Esophagus muscularis mucosa (tissue), 4 donors: ENCODE results near the gene JMJD1C. TPM values are rescaled to one million over a fixed set of nuclear protein-coding genes. Genes with fewer than 3 reads are reported as not detected.

Experiments
- DNase-seq: peaks from one replicate; pipeline ENCODE4 v3.0.0-alpha.2; 2017; ENCODE audit errors: extremely low spot score
- H3K27ac ChIP-seq, 4 donors: fragments of 200-600 bp; sonication (generic); replicated peaks in 1 of 4; 1 replicate in 3 of 4; 2 replicates in 1 of 4; pipeline ENCODE4 v1.5.1; 2016 to 2019; ENCODE audit warnings: mild to moderate bottlenecking in 1 of 4
- H3K27me3 ChIP-seq, 4 donors: fragments of 200-600 bp; sonication (generic); one replicate each; pipeline versions ENCODE4 v1.5.1 to v1.6.0; 2016 to 2019
- H3K36me3 ChIP-seq, 4 donors: fragments of 200-600 bp; sonication (generic); one replicate each; pipeline ENCODE4 v1.5.1; 2016 to 2019
- H3K4me1 ChIP-seq, 4 donors: fragments of 200-600 bp; sonication (generic); one replicate each; pipeline ENCODE4 v1.5.1; 2016 to 2019
- H3K4me3 ChIP-seq, 4 donors: fragments of 200-600 bp; sonication (generic); 1 replicate in 2 of 4; 2 replicates in 2 of 4; pipeline ENCODE4 v1.5.1; 2016 to 2019; ENCODE audit warnings: mild to moderate bottlenecking in 4 of 4, moderate library complexity in 1 of 4
- H3K9me3 ChIP-seq, 4 donors: fragments of 200-600 bp; sonication (generic); 1 replicate in 3 of 4; 2 replicates in 1 of 4; pipeline ENCODE4 v1.5.1; 2016 to 2019
- EP300 ChIP-seq: sonication (generic); formaldehyde crosslinking; IDR thresholded peaks from one replicate; pipeline ENCODE4 v1.6.1; 2017; ENCODE audit warnings: antibody characterized with exemption
- POLR2A ChIP-seq: fragments of 450-650 bp; IDR thresholded peaks from one replicate; pipeline ENCODE4 v1.6.1; 2017; ENCODE audit warnings: antibody characterized with exemption, moderate library complexity, mild to moderate bottlenecking, low read depth
- POLR2AphosphoS5 ChIP-seq, 2 donors: sonication (generic); formaldehyde crosslinking; IDR thresholded peaks; one replicate each; pipeline ENCODE4 v1.6.1; 2017; ENCODE audit warnings: antibody characterized with exemption in 2 of 2
- WGBS: methylation state at CpG from one replicate; pipeline ENCODE4 v1.1.5; 2018; 5-methylcytosine and 5-hydroxymethylcytosine counted together
- intact Hi-C: fragments of 100-400 bp; cut with DNase I; formaldehyde crosslinking; loops from one replicate; pipeline ENCODE4 v1.15.1; 2023
- small RNA-seq, 3 donors: library from RNA; depleted of rRNA; stranded (forward); fragments of <200 nt; gene quantifications; one replicate each; pipeline ENCODE3, GENCODE V24; 2016
- total RNA-seq, 4 donors: library from RNA; depleted of rRNA; stranded (reverse); fragments of >200 nt; gene quantifications; one replicate each; pipeline versions ENCODE4 v1.1.0 to v1.2.1, GENCODE V29; 2016
- TF ChIP-seq, protein P1 (sequence below), 3 experiments: fragments of 200-600 bp in 2 of 3; fragments of 450-650 bp in 1 of 3; sonication (generic) in 2 of 3; IDR thresholded peaks; one replicate each; pipeline ENCODE4 v1.5.1; 2017 to 2019; ENCODE audit warnings: antibody characterized with exemption in 3 of 3, mild to moderate bottlenecking in 2 of 3, moderate library complexity in 1 of 3

The JMJD1C gene
- total RNA-seq, 4 donors from 2014 or later, result 60.3 to 89.7 (median 79.8) TPM

DNA sequence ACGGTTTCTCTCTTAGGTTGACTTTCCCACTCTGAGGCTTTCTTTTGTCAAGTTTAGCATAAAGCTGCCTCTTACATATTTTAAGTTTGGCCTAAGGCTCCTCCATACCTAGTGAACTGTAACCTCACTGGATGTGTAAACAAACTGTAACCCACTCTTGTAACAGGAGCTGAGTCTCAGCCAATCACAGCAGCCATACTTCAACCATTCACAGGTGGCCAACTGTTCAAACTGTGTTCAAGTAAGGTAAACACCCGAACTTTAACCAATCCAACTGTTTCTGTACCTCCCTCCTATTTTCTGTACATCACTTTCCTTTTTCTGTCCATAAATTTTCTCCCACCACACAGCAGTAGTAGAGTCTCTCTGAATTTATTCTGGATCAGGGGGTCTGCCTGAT lies 340.3 kb downstream of the JMJD1C start:
- no peaks in the 10 kb centered on the region for H3K4me1 ChIP-seq
- no peak for DNase-seq
- intact Hi-C loops, result no loop called here
- no peaks in the 10 kb centered on the region for H3K27me3 ChIP-seq
- H3K9me3 ChIP-seq, result no peaks in the 10 kb centered on the region
- no peak for TF ChIP-seq POLR2A
- no peak overlapping the region for H3K4me3 ChIP-seq
- no peaks in the 10 kb centered on the region for H3K36me3 ChIP-seq
- WGBS, result 85% methylated on average over 2 of the region's 2 CpGs
- H3K27ac ChIP-seq, result no peak overlapping the region

DNA sequence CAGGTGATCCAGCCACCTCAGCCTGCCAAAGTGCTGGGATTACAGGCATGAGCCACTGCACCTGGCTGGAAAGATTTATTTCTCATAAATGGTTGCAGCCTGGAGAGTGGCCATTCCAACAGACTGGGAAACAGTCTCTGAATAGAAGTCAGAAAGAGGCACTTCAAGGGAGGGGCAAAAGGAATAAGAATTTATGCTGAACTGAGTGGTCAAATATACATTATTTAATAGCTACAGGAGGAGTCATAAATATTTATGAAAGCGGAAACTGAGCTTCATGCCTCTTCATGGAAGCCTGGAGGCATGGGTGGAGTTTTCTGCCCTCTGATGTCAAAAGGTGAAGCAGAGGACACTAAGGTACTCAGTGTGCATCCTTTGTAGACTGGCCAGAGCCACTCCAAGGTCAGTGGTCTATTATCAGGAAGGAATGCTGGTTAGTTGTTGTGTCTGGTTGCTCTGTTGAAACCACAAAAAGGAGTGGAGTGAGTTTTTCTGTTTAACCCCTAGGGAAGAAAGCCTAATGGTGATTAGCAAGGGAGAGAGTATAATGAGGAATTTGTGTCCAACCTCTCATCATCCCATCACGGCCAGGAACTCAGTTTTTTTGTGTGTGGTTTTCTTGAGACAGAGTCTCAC lies 341.9 kb downstream of the JMJD1C start:
- 79% methylated on average over 2 of the region's 2 CpGs for WGBS
- TF ChIP-seq POLR2A, result no peak
- no peak for TF ChIP-seq EP300
- TF ChIP-seq POLR2AphosphoS5 (IDR thresholded peaks at IDR 0.05), result no peak
- TF ChIP-seq, protein P1, sequence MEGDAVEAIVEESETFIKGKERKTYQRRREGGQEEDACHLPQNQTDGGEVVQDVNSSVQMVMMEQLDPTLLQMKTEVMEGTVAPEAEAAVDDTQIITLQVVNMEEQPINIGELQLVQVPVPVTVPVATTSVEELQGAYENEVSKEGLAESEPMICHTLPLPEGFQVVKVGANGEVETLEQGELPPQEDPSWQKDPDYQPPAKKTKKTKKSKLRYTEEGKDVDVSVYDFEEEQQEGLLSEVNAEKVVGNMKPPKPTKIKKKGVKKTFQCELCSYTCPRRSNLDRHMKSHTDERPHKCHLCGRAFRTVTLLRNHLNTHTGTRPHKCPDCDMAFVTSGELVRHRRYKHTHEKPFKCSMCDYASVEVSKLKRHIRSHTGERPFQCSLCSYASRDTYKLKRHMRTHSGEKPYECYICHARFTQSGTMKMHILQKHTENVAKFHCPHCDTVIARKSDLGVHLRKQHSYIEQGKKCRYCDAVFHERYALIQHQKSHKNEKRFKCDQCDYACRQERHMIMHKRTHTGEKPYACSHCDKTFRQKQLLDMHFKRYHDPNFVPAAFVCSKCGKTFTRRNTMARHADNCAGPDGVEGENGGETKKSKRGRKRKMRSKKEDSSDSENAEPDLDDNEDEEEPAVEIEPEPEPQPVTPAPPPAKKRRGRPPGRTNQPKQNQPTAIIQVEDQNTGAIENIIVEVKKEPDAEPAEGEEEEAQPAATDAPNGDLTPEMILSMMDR (IDR thresholded peaks at IDR 0.05), result no peak
- Histone ChIP-seq H3K27ac (no peak overlapping the region), H3K4me1 (no peaks in the 10 kb centered on the region), H3K36me3 (no peaks in the 10 kb centered on the region), H3K4me3 (no peak overlapping the region), H3K9me3 (no peaks in the 10 kb centered on the region), H3K27me3 (no peaks in the 10 kb centered on the region)
- DNase-seq, result no peak
- intact Hi-C loops, result no loop called here

DNA sequence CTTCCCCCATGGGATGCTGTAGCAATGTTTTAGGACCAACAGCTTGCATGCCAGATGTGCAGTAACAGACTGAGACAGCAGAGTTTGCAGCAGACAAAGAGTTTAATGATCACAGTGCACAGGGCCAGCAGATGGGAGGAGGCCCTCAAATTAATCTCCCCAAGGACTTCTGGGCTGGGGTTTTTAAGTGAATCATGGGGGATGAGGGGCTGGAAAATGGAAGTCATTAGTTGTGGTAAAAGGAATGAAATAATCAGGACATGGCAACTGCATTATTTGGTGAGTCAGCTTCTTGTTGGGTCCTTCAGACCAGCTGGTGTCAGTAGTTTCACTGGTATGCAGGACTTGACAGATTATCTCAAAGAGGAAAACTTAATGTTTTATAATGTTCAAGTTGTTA lies 345.2 kb downstream of the JMJD1C start:
- no peak for DNase-seq
- no peaks in the 10 kb centered on the region for H3K27me3 ChIP-seq
- no peaks in the 10 kb centered on the region for H3K9me3 ChIP-seq
- no peaks in the 10 kb centered on the region for H3K36me3 ChIP-seq
- H3K4me1 ChIP-seq, result peaks cover 7 to 10% (median 9%) of the 10 kb centered on the region in 4 donors
- intact Hi-C loops, result no loop called here
- no peak overlapping the region for H3K4me3 ChIP-seq
- TF ChIP-seq POLR2AphosphoS5 (IDR thresholded peaks at IDR 0.05), result peak in 1 of 2 donors; percentile 13
- no peak for TF ChIP-seq EP300
- peak overlapping the region in 1 of 4 donors; percentile 36 for H3K27ac ChIP-seq

GRCh38 chr10:63119041-63119440 lies 346.7 kb downstream of the JMJD1C start:
- no peaks in the 10 kb centered on the region for H3K27me3 ChIP-seq

More at GRCh38 chr10:63119041-63119440, 346.7 kb downstream of the JMJD1C start:
- no peak overlapping the region for H3K4me3 ChIP-seq
- peaks cover 22 to 25% (median 24%) of the 10 kb centered on the region in 4 donors for H3K4me1 ChIP-seq
- TF ChIP-seq POLR2A (no peak), POLR2AphosphoS5 (IDR thresholded peaks at IDR 0.05) (no peak), EP300 (no peak)
- TF ChIP-seq, protein P1 (IDR thresholded peaks at IDR 0.05), result no peak
- no peak overlapping the region for H3K27ac ChIP-seq
- H3K9me3 ChIP-seq, result no peaks in the 10 kb centered on the region
- no peaks in the 10 kb centered on the region for H3K36me3 ChIP-seq
- no peak for DNase-seq
- intact Hi-C loops, result no loop called here

Small RNA genes within 50 kb of the gene (small RNA-seq; reads per million reads assigned to genes)
- gene AC022022.1 (0 reads per million in 3 donors), gene MIR1296 (1.4 to 3.7 (median 1.9) reads per million in 3 donors)

Other genes with a start within 250 kb of the JMJD1C start
- gene REEP3, start 55.4 kb upstream of the JMJD1C start, total RNA-seq, result 100 to 1,000 TPM in 2 of 4 donors, 10 to 100 TPM in 2; 60.3 to 115 (median 89.2) TPM